Stomach (tissue), 4 donors: ENCODE results near the gene RAC3.

Experiments
- CTCF ChIP-seq, 7 experiments: fragments of 450-650 bp in 4 of 7; fragments of 200-600 bp in 3 of 7; sonication (generic) in 3 of 7; IDR thresholded peaks; one replicate each; pipeline ENCODE4 v1.5.1; 2016 to 2019; ENCODE audit warnings: antibody characterized with exemption in 7 of 7, control low read depth in 2 of 7, mild to moderate bottlenecking in 1 of 7
- EP300 ChIP-seq: sonication (generic); formaldehyde crosslinking; IDR thresholded peaks from one replicate; pipeline ENCODE4 v1.6.1; 2017; ENCODE audit warnings: antibody characterized with exemption
- POLR2A ChIP-seq, 4 donors: fragments of 450-650 bp; IDR thresholded peaks; one replicate each; pipeline ENCODE4 v1.6.1; 2016; ENCODE audit warnings: antibody characterized with exemption in 4 of 4, control low read depth in 2 of 4, mild to moderate bottlenecking in 1 of 4, moderate library complexity in 1 of 4
- POLR2AphosphoS5 ChIP-seq, 3 donors: sonication (generic); formaldehyde crosslinking; IDR thresholded peaks; one replicate each; pipeline ENCODE4 v1.6.1; 2016; ENCODE audit warnings: antibody characterized with exemption in 3 of 3

GRCh38 chr17:82018989-82019689 lies 12.3 kb upstream of the RAC3 start:
- TF ChIP-seq CTCF (IDR thresholded peaks at IDR 0.05), result no peak
- TF ChIP-seq POLR2A (IDR thresholded peaks at IDR 0.05), result no peak
- TF ChIP-seq POLR2AphosphoS5 (IDR thresholded peaks at IDR 0.05), result no peak
- TF ChIP-seq EP300, result no peak
